ENCODE results near the gene PNMA3. TPM values are rescaled to one million over a fixed set of nuclear protein-coding genes. Genes with fewer than 3 reads are reported as not detected.
"Not testable (repeated sequence)": the region's sequence is repeated elsewhere in the genome, so short reads cannot be mapped to it uniquely, and the experiment has no call there.

PNMA3 gene, protein sequence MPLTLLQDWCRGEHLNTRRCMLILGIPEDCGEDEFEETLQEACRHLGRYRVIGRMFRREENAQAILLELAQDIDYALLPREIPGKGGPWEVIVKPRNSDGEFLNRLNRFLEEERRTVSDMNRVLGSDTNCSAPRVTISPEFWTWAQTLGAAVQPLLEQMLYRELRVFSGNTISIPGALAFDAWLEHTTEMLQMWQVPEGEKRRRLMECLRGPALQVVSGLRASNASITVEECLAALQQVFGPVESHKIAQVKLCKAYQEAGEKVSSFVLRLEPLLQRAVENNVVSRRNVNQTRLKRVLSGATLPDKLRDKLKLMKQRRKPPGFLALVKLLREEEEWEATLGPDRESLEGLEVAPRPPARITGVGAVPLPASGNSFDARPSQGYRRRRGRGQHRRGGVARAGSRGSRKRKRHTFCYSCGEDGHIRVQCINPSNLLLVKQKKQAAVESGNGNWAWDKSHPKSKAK
- not detected in 2 replicates for total RNA-seq (2021)
- not detected for Bru-seq, nascent RNA
- BruChase-seq, experiment 1, labeled RNA remaining after a 2-hour chase, result not detected
- BruChase-seq, experiment 2, labeled RNA remaining after a 6-hour chase, result not detected
- long read RNA-seq, result 0 reads

DNA sequence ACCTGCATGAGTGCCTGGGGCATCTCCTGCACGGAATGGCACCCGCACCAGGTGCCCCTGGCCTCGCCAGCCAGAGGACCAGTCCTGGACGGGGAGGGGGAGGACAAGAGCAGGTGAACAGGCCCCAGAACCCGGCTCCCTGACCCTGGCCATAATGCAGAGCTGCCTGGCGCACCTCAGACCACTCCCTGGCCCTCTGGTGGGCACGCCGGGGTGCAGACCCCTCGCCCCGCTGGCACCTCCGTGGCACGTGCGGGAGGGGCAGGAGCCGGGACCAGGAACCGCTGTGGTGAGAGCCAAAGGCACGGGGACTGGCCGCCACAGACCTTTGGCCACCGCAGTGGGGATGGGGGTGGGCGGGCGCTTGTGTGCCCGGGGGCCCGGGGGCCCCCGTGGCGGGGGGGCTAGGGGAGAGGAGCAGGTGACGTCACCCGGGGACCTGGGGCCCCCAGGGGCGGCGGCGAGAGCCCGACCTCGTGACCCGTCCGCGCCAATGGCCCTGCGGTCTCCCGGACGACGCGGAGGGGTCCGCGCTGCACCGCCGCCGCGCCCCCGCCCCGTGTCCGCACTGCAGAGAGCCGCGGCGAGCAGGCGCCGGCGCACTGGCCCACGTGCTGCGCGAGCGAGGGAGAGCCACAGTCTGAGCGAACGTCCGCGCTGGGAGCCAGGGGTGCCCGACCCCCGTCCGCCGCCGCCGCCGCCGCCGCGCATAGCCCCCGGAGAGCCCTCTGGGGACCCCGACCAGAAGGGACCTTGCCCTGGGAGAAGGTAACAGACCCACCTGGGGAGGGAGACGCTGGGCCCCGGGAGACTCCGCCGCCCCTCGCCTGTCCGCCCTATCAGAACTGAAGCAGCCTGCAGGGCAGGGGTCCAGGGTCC lies at the start of gene PNMA3:
Gene PNMA3 (plus strand): TSS at position 600 of the 879 bp plus-strand sequence. CDS start 586 bp downstream, outside the sequence.
- H3K79me2 ChIP-seq (ENCODE audit: low read depth), result no peaks in the 10 kb centered on the region
- ChIA-PET CTCF (no interaction called here), POLR2A (ENCODE audit: unreplicated experiment) (no interaction called here)
- H3K27me3 ChIP-seq (ENCODE audit: insufficient read depth, low read depth), result peaks cover 30% of the 10 kb centered on the region; the same call in 1 of the 2 replicates
- no peaks in the 10 kb centered on the region for H3K36me3 ChIP-seq (ENCODE audit: low read depth)
- 0 out of 2 replicates have a peak, but pooled peaks cover 4% of the 10 kb centered on the region for H3K9me3 ChIP-seq (ENCODE audit: insufficient read depth, low read depth)
- H4K20me1 ChIP-seq (ENCODE audit: insufficient read depth), result no peaks in the 10 kb centered on the region
- H3K4me2 ChIP-seq, result no peak within 1 kb of the TSS
- no peaks in the 10 kb centered on the region for H3K4me1 ChIP-seq (replicated peaks; ENCODE audit: insufficient read depth)
- no peak within 1 kb of the TSS for H2AFZ ChIP-seq
- BruUV-seq (replicated peaks), result no TSS peak
- intact Hi-C loops (cut with micrococcal nuclease; ENCODE audit: unreplicated experiment), result no loop called here
- no peak for DNase-seq
- H3K27ac ChIP-seq, result no peak within 1 kb of the TSS
- H3K4me3 ChIP-seq, result no peak within 1 kb of the TSS
- TF ChIP-seq EZH2 (IDR thresholded peaks at IDR 0.05; ENCODE audit: low read depth), result no peak
- TF ChIP-seq, protein P1, sequence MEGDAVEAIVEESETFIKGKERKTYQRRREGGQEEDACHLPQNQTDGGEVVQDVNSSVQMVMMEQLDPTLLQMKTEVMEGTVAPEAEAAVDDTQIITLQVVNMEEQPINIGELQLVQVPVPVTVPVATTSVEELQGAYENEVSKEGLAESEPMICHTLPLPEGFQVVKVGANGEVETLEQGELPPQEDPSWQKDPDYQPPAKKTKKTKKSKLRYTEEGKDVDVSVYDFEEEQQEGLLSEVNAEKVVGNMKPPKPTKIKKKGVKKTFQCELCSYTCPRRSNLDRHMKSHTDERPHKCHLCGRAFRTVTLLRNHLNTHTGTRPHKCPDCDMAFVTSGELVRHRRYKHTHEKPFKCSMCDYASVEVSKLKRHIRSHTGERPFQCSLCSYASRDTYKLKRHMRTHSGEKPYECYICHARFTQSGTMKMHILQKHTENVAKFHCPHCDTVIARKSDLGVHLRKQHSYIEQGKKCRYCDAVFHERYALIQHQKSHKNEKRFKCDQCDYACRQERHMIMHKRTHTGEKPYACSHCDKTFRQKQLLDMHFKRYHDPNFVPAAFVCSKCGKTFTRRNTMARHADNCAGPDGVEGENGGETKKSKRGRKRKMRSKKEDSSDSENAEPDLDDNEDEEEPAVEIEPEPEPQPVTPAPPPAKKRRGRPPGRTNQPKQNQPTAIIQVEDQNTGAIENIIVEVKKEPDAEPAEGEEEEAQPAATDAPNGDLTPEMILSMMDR (conservative IDR thresholded peaks at IDR 0.05), result no peak
- H3K9me2 ChIP-seq (ENCODE audit: insufficient read depth), result no peaks in the 10 kb centered on the region
- no peaks in the 10 kb centered on the region; the same call in 1 of the 2 replicates for H3F3A ChIP-seq (ENCODE audit: insufficient read depth, low read depth)

DNA sequence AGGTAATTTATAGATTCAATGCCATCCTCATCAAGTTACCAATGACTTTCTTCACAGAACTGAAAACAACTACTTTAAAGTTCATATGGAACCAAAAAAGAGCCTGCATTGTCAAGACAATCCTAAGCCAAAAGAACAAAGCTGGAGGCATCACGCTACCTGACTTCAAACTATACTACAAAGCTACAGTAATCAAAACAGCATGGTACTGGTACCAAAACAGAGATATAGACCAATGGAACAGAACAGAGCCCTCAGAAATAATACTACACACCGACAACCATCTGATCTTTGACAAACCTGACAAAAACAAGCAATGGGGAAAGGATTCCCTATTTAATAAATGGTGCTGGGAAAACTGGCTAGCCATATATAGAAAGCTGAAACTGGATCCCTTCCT lies 39.1 kb upstream of the PNMA3 start:
- H3K36me3 ChIP-seq (ENCODE audit: low read depth); H3K4me2 ChIP-seq; POLR2A ChIA-PET (ENCODE audit: unreplicated experiment); intact Hi-C loops (cut with micrococcal nuclease; ENCODE audit: unreplicated experiment); BruUV-seq (replicated peaks); H2AFZ ChIP-seq; H3K9me2 ChIP-seq (ENCODE audit: insufficient read depth); H3F3A ChIP-seq (ENCODE audit: insufficient read depth, low read depth); H3K79me2 ChIP-seq (ENCODE audit: low read depth); H3K9me3 ChIP-seq (ENCODE audit: insufficient read depth, low read depth); H3K27ac ChIP-seq; CTCF ChIA-PET; H3K4me1 ChIP-seq (replicated peaks; ENCODE audit: insufficient read depth); H4K20me1 ChIP-seq (ENCODE audit: insufficient read depth); DNase-seq; H3K4me3 ChIP-seq: not testable (repeated sequence)
- peaks cover 76% of the 10 kb centered on the region for H3K27me3 ChIP-seq (ENCODE audit: insufficient read depth, low read depth)

DNA sequence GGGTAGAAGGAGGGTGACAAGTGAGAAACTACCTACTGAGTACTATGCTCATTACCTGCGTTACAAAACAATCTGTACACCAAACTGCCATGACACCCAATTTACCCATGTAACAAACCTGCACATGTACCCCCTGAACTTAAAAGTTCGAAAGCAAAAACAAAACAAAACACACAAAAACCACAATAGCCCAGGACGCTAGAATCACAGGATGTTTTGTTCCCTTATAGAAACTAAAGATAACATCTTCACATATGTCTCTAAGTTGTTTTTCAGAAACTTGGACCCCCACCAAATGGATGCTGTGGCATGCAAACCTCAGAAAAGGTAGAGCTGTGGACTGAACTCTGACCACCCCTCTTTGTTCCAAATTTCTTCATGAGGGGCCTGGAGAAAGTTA lies 37.1 kb upstream of the PNMA3 start:
- H3K9me3 ChIP-seq (ENCODE audit: insufficient read depth, low read depth), result no peaks in the 10 kb centered on the region
- DNase-seq, result no peak
- H3K36me3 ChIP-seq (ENCODE audit: low read depth), result no peaks in the 10 kb centered on the region
- TF ChIP-seq EZH2 (IDR thresholded peaks at IDR 0.05; ENCODE audit: low read depth), result no peak
- TF ChIP-seq, protein P1 (conservative IDR thresholded peaks at IDR 0.05), result no peak
- peaks cover 65% of the 10 kb centered on the region for H3K27me3 ChIP-seq (ENCODE audit: insufficient read depth, low read depth)
- intact Hi-C loops (cut with micrococcal nuclease; ENCODE audit: unreplicated experiment), result no loop called here
- CTCF ChIA-PET, result no interaction called here
- no peaks in the 10 kb centered on the region for H3K9me2 ChIP-seq (ENCODE audit: insufficient read depth)
- H3K4me1 ChIP-seq (replicated peaks; ENCODE audit: insufficient read depth), result no peaks in the 10 kb centered on the region
- no peak overlapping the region for H2AFZ ChIP-seq
- no peaks in the 10 kb centered on the region for H4K20me1 ChIP-seq (ENCODE audit: insufficient read depth)
- no peaks in the 10 kb centered on the region for H3F3A ChIP-seq (ENCODE audit: insufficient read depth, low read depth)
- BruUV-seq (replicated peaks), result no TSS peak
- H3K4me2 ChIP-seq, result no peak overlapping the region
- POLR2A ChIA-PET (ENCODE audit: unreplicated experiment), result no interaction called here
- H3K27ac ChIP-seq, result no peak overlapping the region
- H3K79me2 ChIP-seq (ENCODE audit: low read depth), result no peaks in the 10 kb centered on the region
- H3K4me3 ChIP-seq, result no peak overlapping the region

DNA sequence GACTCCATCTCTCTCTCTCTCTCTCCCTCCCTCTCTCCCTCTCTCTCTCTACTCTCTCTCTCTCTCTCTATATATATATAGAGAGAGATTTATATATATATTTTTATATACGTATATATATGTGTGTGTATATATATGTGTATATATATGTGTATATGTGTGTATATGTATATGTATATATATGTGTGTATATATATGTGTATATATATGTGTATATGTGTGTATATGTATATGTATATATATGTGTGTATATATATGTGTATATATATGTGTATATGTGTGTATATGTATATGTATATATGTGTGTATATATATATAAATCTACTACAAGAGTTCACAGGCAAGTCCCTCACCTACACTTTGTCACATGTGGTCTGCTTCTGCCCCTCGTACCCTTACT lies 29.8 kb upstream of the PNMA3 start:
- H3K27me3 ChIP-seq (ENCODE audit: insufficient read depth, low read depth), result peaks cover 55% of the 10 kb centered on the region
- H3K9me3 ChIP-seq (ENCODE audit: insufficient read depth, low read depth); POLR2A ChIA-PET (ENCODE audit: unreplicated experiment); BruUV-seq (replicated peaks); H3K27ac ChIP-seq; H3K4me1 ChIP-seq (replicated peaks; ENCODE audit: insufficient read depth); H3K4me2 ChIP-seq; intact Hi-C loops (cut with micrococcal nuclease; ENCODE audit: unreplicated experiment); H3K9me2 ChIP-seq (ENCODE audit: insufficient read depth); H4K20me1 ChIP-seq (ENCODE audit: insufficient read depth); H2AFZ ChIP-seq; H3K79me2 ChIP-seq (ENCODE audit: low read depth); DNase-seq; H3K36me3 ChIP-seq (ENCODE audit: low read depth); H3F3A ChIP-seq (ENCODE audit: insufficient read depth, low read depth); H3K4me3 ChIP-seq; CTCF ChIA-PET: not testable (repeated sequence)

DNA sequence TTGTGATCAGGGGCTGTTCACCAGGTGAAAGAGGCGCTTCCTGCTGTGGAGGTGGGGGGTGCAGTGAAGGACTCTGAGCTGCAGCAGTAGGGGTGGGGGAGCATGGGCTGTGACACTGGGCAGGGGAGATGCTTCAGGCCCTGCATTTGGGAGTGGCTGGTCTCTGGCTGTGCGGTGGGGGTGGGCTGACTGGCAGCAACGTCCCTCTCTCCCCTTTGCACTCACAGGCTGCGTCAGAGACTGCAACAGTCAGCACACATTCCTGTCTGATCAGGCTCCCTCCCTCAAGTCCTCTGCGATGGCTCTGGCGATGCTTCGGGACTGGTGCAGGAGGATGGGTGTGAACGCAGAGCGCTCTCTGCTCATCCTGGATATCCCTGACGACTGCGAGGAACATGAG lies 27.8 kb upstream of the PNMA3 start:
- CTCF ChIA-PET; BruUV-seq (replicated peaks); H3K4me2 ChIP-seq; H3K4me3 ChIP-seq; intact Hi-C loops (cut with micrococcal nuclease; ENCODE audit: unreplicated experiment); H3K4me1 ChIP-seq (replicated peaks; ENCODE audit: insufficient read depth); H2AFZ ChIP-seq; H3K27ac ChIP-seq; H3K9me3 ChIP-seq (ENCODE audit: insufficient read depth, low read depth); H3F3A ChIP-seq (ENCODE audit: insufficient read depth, low read depth); H3K9me2 ChIP-seq (ENCODE audit: insufficient read depth); POLR2A ChIA-PET (ENCODE audit: unreplicated experiment); H3K79me2 ChIP-seq (ENCODE audit: low read depth); H4K20me1 ChIP-seq (ENCODE audit: insufficient read depth); DNase-seq; H3K36me3 ChIP-seq (ENCODE audit: low read depth): not testable (repeated sequence)
- peaks cover 58% of the 10 kb centered on the region for H3K27me3 ChIP-seq (ENCODE audit: insufficient read depth, low read depth)

Measured in PC-9 (cell line).